Mammary epithelial cell (primary cell): ENCODE measurements around the gene NRBF2.

Experiments used
- EZH2 ChIP-seq: IDR thresholded peaks from 2 replicates; pipeline ENCODE4 v1.6.1; 2012; ENCODE audit warnings: low read length, inconsistent platforms, borderline replicate concordance
- TF ChIP-seq, protein P1 (sequence below), 2 donors: IDR thresholded peaks in 1 of 2; conservative IDR thresholded peaks in 1 of 2; 2 replicates each; pipeline ENCODE4 v1.5.1; 2011 to 2012; ENCODE audit warnings: inconsistent platforms in 2 of 2, low read length in 2 of 2, mild to moderate bottlenecking in 2 of 2, control low read depth in 1 of 2, low read depth in 1 of 2; ENCODE audit not compliant: insufficient read depth in 1 of 2; ENCODE audit errors: extremely low read depth in 1 of 2

DNA sequence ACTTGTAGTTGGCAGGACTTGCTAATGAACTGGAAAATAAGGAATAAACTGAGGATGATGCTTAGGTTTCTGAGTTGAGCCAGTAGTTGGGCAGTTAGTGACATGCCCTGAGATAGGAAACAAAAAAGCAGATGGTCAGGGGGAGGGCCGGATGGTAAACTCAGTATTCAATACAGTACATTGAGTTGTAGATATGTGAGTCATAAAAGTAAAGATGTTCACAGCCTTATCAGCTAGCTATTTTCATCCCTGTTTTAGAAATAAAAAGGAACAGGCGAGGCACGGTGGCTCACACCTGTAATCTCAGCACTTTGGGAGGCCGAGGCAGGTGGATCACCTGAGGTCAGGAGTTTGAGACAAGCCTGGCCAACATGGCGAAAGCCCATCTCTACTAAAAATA is 22.2 kb upstream of the NRBF2 start:
- TF ChIP-seq, protein P1, sequence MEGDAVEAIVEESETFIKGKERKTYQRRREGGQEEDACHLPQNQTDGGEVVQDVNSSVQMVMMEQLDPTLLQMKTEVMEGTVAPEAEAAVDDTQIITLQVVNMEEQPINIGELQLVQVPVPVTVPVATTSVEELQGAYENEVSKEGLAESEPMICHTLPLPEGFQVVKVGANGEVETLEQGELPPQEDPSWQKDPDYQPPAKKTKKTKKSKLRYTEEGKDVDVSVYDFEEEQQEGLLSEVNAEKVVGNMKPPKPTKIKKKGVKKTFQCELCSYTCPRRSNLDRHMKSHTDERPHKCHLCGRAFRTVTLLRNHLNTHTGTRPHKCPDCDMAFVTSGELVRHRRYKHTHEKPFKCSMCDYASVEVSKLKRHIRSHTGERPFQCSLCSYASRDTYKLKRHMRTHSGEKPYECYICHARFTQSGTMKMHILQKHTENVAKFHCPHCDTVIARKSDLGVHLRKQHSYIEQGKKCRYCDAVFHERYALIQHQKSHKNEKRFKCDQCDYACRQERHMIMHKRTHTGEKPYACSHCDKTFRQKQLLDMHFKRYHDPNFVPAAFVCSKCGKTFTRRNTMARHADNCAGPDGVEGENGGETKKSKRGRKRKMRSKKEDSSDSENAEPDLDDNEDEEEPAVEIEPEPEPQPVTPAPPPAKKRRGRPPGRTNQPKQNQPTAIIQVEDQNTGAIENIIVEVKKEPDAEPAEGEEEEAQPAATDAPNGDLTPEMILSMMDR (conservative IDR thresholded peaks at IDR 0.05 in 1 of 2, IDR thresholded peaks at IDR 0.05 in 1 of 2; ENCODE audit: extremely low read depth in 1 of 2, insufficient read depth in 1 of 2, low read depth in 1 of 2, low read length in 2 of 2): no peak
- TF ChIP-seq EZH2: no peak
